Stimulated activated CD8-positive, alpha-beta memory T cell treated with anti-CD3 and anti-CD28 coated beads, Interleukin-15, amount 100 ng/mL, for 4 hours (primary cell): Measurements from ENCODE around the gene F12.

ENCODE experiments used
- DNase-seq, 2 donors: peaks; one replicate each; pipeline ENCODE4 v3.0.0-alpha.2; 2020; ENCODE audit warnings: low read depth in 2 of 2

F12 gene

GRCh38 chr5:177355162-177355867 is 54.0 kb downstream of the F12 start:
- no peak for DNase-seq

- DNase-seq, result no peak
Measured at GRCh38 chr5:177354711-177355110, 54.7 kb downstream of the F12 start.

- no peak for DNase-seq
Measured at GRCh38 chr5:177354256-177354655, 55.1 kb downstream of the F12 start.

DNA sequence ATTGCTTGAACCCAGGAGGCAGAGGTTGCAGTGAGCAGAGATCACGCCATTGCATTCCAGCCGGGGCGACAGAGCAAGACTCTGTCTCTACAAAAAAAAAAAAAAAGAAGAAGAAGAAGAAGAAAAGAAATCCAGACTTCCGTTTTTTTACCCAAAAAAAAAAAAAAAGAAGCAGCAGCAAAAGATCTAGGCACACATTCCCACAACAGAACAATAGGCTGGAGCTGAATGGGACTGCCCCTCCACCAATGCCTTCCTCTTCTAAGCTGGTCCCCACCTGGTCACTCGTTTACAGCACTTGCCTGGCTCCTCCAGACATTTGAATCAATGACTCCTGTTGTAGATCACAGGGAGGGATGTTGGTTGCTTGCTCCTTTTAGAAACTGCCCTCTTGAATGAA is 56.3 kb downstream of the F12 start:
- DNase-seq, result no peak
